Stomach (tissue), 4 donors: ENCODE data around the gene WFIKKN1.

Source experiments
- CTCF ChIP-seq, 7 experiments: fragments of 450-650 bp in 4 of 7; fragments of 200-600 bp in 3 of 7; sonication (generic) in 3 of 7; IDR thresholded peaks; one replicate each; pipeline ENCODE4 v1.5.1; 2016 to 2019; ENCODE audit warnings: antibody characterized with exemption in 7 of 7, control low read depth in 2 of 7, mild to moderate bottlenecking in 1 of 7
- EP300 ChIP-seq: sonication (generic); formaldehyde crosslinking; IDR thresholded peaks from one replicate; pipeline ENCODE4 v1.6.1; 2017; ENCODE audit warnings: antibody characterized with exemption
- POLR2AphosphoS5 ChIP-seq, 3 donors: sonication (generic); formaldehyde crosslinking; IDR thresholded peaks; one replicate each; pipeline ENCODE4 v1.6.1; 2016; ENCODE audit warnings: antibody characterized with exemption in 3 of 3

DNA sequence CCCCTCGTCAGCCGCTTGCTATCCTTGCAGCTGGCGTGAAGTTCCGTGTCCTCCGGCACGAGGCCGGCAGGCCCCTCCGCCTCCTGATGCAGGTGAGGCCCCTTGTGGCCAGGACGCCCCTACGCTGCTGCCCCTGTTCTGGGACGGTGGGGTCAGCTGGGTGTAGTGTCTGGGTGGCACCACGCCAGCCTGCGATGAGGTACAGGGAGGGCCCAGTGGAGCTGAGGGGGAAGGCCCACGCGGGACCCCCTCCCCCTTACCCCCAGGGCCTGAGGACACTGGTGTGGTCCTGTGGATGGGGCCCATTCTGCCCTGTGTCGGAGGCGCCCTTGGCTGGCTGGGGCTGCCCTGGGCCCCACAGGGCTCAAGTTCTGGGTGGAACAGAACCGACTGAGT, 48.6 kb upstream of the WFIKKN1 start:
- TF ChIP-seq CTCF (IDR thresholded peaks at IDR 0.05) = no peak
- no peak for TF ChIP-seq EP300
- no peak for TF ChIP-seq POLR2AphosphoS5 (IDR thresholded peaks at IDR 0.05)
